ENCODE measurements around the gene FHIT.

GRCh38 chr3:60047426-60048200 is 1203.6 kb downstream of the FHIT start:
- TF ChIP-seq CTCF (IDR thresholded peaks at IDR 0.05) (no peak), POLR2A (IDR thresholded peaks at IDR 0.05) (no peak)
